ENCODE results near the gene GABRA1.

GABRA1 gene

DNA sequence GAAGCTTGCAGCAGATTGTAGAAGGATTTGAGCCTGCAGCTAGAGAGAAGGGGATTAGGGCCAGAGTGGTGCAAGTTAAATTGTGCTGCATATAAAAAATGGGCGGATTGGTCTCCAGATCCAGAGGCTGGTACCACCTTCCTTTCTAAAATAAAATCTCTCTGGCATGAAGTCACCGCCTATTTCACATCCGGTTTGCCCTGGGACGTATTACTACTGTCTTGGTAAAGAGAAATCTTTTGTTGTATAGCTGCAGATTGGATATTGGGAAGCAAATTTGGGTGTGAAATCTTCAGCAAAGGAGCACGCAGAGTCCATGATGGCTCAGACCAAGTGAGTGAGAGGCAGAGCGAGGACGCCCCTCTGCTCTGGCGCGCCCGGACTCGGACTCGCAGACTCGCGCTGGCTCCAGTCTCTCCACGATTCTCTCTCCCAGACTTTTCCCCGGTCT lies at the start of gene GABRA1:
TSS of gene GABRA1 (plus strand) at position 180 of the 451 bp plus-strand sequence. CDS start 2,691 bp downstream, outside the sequence.
- DNase-seq (ENCODE audit: low spot score), result peak; percentile 70

DNA sequence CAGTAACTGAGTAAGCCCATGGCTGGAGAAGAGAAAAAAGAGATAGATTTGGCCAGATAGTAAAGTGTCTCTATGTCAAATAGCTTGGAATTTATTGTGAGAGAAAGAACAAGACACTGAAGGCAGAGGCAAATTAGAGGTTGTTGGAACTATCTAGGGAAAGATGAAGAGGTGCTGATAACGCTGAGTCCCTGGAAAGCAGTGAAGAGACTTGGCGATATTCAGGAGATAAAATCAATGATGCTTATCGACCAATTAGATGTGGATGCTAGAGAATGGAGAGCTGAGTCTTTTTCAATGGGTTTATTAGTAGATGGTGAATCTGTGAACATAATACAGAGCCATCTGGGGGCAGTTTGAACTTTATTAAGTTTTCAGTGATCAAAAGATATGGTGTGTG lies 48.6 kb upstream of the GABRA1 start:
- no peak for DNase-seq (ENCODE audit: low spot score)

DNA sequence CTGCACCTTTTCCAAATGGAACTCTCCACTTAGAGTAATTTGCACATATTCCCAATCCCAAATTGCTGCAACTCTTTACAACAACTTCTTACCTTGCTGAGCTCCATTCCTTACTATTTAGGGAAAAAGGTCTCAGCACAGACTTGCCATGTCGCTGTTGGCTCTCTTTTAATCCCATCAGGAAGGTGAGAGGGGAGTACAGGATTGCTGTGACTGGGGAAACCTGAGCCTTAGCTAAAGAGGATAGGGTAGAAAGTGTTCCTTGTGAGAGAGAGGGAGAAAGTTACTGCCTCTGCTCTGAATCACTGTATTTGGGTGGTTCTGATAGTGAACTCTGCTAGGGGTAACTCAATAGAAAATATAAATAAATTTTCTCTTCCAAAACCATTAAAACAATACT lies 43.7 kb upstream of the GABRA1 start:
- DNase-seq (ENCODE audit: low spot score), result no peak

DNA sequence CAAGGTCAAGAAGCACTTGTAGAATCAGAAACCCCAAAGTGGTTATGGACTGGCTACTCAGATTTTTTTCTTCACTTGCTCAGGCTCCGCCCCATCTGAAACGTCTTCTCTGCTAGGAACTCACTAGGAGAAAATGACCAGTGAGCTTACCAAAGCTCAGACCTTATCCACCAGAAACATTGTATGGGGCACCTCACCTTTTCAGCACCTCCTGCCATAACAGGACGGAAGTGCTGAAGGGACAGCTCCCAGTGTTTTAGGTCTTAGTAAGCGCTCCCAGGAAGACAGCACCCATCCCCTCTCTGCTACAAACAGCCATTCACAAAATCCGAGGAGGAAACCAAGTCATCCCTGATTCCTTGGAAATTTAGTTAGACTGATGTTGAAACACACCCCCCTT lies 1.2 kb upstream of the GABRA1 start:
- peak; percentile 61 for DNase-seq (ENCODE audit: low spot score)

DNA sequence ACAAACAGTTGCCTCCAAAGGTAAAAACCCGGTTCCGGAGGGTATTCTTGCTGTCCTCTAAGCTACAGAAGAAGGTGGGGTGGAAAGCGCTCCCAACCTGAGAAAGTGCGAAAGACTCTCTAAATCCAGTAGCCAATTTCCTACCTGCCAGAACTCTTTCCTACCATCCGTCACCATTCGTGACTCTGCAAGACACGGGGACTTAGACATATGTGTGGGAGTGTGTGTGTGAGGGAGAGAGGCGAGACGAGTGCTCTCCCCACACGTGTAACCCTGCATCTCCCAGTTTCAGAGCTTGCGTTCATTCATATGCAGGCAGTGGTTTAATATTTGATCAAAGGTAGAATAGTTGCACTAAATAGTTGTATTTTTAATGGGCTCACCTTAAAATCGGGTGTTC lies 473 bp upstream of the GABRA1 start:
- no peak for DNase-seq (ENCODE audit: low spot score)

DNA sequence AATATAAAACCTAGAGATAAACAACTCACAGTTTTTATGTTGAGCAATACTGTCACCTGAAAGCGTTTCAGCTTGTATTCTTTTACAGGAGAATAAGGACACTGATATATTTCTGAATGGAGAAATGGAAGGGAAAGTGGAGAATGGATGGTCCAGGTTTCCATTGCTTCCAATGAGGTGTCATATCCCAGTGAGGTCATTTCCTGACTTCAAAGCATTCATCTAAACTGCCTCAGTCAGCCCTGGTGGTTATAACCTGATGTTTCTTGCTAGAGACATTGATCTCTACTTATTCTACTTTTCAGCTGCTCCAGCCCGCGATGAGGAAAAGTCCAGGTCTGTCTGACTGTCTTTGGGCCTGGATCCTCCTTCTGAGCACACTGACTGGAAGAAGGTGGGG lies 2.6 kb downstream of the GABRA1 start:
- DNase-seq (ENCODE audit: low spot score), result no peak

DNA sequence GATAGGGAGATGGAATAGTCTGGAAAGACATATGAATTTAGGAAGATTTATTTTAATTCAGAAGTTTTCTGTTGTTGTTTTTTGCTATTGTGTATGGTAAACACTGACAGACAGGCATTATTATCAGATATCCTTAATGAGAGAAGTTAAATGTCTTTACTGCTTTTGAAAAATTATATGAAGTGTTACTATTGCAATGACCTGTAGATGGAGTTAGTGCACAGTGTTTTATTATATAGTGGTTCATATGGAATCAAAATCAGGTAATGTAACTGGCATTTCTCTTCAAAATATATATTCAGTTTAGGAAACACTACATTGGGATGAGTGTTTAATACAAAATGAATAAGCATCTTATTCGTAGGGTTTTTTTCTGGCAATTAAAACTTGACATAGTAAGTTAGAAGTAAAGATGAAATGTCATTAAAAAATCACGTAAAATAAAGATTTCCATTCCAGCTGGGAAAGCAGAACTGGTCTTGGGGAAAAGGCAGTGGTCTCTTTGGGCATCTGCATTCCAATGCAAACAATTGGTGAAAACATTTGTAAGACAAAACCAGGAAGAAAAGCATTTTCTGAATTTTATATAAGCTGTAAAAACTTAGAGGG lies 3.9 kb downstream of the GABRA1 start:
- DNase-seq (ENCODE audit: low spot score), result no peak

DNA sequence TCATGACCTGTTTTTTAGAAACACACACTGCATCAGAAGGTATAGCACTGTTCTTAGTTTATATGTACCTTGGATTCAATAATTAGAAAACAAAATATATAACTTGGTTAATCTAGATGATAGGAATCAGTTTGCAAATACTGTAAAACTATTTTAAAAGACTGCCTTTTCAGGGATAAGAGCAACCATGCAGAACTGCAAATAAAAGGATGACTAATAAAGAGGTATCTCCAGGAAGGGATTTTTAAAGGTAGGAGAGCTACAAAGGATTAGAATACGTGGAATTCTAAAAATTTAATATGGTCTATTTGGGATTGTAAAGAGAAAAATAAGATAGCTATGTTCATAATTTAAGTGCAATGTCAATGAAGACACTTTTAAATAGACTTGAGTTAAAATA lies 9.4 kb downstream of the GABRA1 start:
- DNase-seq (ENCODE audit: low spot score), result no peak

DNA sequence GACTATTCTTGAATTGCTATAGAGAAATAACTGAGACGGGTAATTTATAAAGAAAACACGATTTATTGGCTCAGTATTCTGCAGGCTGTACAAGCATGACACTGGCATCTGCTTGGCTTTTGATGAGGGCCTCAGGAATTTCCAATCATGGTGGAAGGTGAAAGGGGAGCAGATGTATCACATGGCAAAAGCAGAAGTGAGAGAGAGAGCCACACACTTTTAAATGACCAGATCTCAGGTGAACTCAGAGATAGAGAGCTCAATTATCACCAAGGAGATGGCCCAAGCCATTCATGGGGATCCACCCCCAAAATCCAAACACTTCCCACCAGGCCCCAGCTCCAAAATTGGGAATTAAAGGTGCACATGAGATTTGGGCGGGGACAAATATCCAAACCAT lies 15.3 kb downstream of the GABRA1 start:
- DNase-seq (ENCODE audit: low spot score), result no peak

DNA sequence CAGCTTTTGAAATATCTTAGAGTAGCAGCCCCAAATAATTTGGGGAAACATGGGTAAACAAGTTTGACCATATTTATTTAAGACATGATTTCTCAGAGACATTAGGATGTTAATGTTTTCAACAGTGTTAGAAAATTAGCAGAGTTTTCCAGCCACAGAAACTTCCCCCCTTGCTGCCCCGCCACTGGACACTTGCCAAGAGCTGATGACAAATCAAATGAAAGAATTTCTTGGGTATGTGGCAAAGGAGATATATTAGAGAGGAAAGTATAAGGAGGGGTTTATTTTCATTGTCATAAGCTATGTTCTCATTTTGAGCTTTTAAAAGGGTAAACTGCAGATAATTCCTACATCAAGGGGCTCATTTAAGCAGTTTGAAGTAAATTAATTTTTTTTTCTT lies 15.9 kb downstream of the GABRA1 start:
- no peak for DNase-seq (ENCODE audit: low spot score)

DNA sequence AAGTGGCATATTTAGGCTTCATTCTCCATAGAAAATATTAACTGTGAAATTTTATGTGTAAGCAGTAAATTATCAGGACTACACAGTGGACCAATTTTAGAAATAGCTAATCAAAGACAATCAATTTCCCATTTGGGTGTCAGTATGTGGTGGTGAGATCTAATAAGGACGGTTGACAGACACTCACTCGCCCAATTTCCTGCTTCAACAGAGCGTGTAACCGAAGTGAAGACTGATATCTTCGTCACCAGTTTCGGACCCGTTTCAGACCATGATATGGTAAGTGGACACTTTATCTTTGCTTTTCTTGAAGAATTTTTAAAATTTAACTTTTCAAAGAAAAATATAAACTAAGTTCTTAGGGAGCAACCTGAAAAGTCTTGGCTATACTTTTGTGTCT lies 17.6 kb downstream of the GABRA1 start:
- no peak for DNase-seq (ENCODE audit: low spot score)

DNA sequence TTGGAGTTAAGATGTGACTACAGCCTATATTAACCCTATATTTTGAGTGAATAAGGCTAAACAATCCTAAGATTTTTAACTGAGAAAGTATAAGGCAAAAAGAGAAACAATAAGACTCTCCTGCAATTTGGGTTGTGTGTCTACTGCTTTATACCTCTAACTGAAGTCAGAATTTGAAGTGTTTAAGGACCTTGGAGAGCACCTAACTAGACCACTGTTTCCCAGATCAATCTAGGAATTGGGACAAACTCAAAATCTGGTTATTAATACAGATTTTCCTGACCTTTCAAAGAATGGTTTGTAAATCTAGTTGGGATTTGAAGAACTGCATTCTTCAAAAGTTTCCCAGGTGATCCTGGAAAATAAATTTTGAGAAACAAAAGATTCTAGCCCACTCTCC lies 42.1 kb downstream of the GABRA1 start:
- no peak for DNase-seq (ENCODE audit: low spot score)

DNA sequence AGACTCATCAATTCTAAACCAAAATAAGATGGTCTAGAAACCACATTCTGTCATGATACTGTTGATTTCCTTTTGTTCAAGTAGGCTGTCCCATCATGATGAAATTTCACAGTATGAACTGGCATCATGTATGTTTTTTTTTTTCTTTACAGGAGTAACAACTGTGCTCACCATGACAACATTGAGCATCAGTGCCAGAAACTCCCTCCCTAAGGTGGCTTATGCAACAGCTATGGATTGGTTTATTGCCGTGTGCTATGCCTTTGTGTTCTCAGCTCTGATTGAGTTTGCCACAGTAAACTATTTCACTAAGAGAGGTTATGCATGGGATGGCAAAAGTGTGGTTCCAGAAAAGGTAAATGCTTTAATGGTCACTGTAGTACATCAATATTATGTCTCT lies 47.6 kb downstream of the GABRA1 start:
- no peak for DNase-seq (ENCODE audit: low spot score)

DNA sequence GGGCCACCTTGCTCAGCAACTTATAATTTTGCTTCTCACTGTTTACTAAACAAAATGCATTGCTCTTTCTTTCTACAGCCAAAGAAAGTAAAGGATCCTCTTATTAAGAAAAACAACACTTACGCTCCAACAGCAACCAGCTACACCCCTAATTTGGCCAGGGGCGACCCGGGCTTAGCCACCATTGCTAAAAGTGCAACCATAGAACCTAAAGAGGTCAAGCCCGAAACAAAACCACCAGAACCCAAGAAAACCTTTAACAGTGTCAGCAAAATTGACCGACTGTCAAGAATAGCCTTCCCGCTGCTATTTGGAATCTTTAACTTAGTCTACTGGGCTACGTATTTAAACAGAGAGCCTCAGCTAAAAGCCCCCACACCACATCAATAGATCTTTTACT lies 49.1 kb downstream of the GABRA1 start:
- DNase-seq (ENCODE audit: low spot score), result no peak

DNA sequence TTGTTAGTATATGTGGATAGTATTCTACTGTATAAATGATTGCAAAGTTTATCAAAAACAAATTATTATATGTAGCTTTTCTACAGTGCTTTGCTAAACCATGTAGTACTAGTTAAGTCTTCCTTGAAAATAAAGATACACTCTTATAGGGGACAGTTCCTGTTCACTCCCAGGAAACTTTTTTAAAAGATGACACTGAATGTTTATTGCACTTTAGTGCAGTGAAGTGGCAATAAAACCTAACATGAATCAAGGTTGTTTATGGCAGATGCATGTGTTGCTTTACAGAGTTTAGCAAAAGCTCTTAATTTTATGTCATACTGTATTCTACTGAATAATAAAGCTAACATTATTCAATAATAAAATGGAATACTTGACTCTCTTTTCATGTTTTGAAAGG lies 51.7 kb downstream of the GABRA1 start:
- DNase-seq (ENCODE audit: low spot score), result no peak

DNA sequence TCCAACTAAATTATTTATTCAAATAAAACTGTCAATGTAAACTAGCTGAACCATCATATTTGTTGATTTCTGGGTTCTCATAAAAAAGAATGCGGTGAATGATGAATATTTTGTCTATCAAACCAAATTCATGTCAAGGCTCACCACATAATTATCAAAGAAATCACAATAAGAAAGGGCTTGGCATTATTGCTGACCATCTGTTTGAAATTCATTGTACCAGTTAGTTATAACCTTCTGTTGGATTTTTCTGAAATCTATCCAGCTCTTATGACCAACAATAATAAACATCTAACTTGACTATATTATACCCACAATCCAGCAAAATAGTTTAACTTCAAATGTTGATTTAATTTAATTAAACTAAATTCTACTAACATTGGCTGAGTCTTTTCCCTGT lies 53.1 kb downstream of the GABRA1 start:
- no peak for DNase-seq (ENCODE audit: low spot score)

DNA sequence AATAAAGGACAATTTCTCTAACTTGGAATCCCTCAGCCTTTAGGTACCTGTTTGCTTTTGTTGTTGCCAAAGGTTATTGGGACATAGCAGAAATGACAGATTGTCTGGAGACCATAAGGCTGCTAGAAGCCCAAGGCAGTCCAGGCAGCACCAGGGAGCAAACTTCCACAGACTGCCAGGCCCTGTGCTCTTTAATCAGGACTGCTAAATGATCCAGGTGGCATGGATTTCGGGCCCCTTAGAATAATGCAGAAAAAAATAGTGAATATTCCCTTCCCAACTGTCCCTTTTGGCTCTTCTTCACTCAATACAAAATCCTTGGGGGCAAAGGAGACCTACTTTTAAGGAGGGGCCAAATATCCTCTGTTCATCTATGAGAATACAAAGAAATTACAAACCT lies 73.9 kb downstream of the GABRA1 start:
- no peak for DNase-seq (ENCODE audit: low spot score)

DNA sequence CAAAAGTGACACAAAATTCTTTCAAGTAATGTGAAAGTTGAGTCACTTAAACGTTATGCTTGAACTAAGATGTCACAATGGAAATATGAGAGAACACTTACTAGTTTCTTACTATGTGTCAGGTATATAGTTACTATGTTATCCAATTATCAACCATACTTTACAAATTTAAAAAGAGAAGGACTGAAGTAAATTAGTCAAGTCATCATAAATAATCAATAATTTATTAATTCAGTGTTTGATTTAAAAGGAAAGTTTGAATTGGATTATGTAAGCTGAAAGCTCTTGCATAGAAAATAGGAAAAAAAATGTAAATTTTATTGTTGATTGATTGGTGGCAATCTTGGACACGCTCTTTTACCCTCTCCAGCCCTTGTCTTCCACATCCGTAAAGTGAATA lies 76.3 kb downstream of the GABRA1 start:
- no peak for DNase-seq (ENCODE audit: low spot score)

DNA sequence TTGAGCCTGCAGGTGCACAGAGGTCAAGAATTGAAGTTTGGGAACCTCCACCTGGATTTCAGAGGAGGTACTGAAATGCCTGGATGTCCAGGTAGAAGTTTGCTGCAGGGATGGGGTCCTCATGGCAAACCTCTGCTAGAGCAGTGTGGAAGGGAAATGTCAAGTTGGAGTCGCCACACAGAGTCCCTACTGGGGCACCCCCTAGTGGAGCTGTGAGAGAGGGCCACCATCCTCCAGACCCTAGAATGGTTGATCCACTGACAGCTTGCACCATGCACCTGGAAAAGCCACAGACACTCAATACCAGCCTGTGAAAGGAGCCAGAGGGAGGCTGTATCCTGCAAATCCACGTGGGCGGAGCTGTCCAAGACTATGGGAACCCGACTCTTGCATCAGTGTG lies 78.0 kb downstream of the GABRA1 start:
- DNase-seq (ENCODE audit: low spot score), result no peak

DNA sequence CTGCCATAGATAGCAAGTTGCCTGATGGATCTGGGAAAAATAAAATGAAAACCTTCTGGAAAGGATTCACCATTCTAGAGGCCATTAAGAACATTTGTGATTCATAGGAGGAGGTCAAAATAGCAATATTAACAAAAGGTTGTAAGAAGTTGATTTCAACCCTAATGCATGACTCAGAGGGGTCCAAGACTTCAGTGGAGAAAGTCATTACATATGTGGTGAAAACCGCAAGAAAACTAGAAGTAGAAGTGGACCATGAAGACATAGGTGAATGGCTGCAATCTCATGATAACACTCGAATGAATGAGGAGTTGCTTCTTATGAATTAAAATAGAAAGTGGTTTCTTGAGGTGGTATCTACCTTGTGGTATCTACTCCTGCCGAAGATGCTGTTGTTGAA lies 86.6 kb downstream of the GABRA1 start:
- no peak for DNase-seq (ENCODE audit: low spot score)

DNA sequence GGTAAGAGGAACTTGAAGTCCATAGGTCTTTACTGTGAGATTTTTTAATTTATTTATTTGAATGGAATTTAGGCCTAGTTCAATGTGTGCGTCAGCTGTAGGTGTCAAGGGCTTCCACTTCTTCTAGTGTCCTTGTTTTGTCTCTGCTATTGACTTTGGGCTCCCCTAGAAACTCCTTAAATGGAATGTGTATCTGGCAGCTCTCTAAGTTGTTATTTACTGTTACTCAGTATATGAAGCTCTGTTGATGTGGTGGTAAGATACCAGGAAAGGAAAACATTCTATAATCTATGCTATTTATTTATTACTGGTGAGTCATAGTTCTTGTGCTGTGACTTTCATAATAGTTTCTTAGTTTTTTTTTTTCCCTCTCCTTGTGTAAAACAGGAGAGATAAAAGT lies 97.1 kb downstream of the GABRA1 start:
- no peak for DNase-seq (ENCODE audit: low spot score)

DNA sequence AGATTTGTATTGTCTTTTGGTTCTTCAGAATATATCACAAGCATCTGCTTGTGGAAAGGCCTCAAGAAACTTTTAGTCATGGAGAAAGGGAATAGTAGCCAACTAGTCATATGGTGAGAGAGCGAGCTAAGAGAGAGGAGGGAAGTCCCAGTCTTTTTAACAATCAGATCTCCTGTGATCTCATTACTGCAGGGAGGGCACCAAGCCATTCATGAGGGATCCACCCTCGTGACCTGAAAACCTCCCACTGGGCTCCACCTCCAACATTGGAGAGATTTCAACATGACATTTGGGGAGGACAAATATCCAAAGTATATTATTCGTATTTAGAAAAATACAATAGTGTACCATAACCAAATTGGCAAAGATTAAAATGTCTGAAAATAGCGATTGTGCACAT lies 99.0 kb downstream of the GABRA1 start:
- no peak for DNase-seq (ENCODE audit: low spot score)
